ENCODE measurements around the gene GSTO1. TPM values are rescaled to one million over a fixed set of nuclear protein-coding genes. Genes with fewer than 3 reads are reported as not detected.

GSTO1 gene
- total and polyA plus RNA-seq, 2 donors from 2014 or later = 83.7 to 263 TPM

DNA sequence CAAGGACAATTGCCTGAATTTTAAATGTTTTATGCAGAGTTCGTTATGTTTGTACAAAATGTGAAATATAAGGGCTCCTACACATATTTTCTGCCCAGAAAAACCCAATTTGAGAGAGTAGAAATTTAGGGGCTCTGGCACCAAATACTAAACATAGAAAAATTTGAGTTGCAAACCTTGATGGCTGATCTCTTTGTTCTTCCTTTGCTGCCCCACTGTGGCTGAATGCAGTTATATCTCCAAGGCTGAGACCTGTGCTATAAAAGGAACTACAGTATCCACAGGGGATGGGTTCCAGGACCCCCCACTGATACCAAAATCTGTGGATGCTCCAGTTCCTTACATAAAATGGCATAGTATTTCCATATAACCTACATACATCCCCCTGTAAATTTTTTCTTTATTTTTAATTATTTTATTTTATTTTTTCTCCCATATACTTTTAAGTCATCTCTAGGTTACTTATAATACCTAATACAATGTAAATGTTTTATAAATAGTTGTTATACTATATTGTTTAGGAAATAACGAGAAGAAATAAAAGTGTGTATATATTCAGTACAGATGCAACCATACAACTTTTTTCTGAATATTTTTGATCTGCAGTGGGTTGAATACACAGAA, 45.0 kb upstream of the GSTO1 start:
- H3K27me3 ChIP-seq (ENCODE audit: control insufficient read depth, insufficient read depth, low read length) = no peaks in the 10 kb centered on the region
- intact Hi-C loops (cut with DNase I) = loop anchor here (10.0 kb wide), 1 partner anchor 325 kb away; no protein-coding TSS in a partner anchor
- FAIRE-seq (peak; percentile 8), DNase-seq (peak in 3 of 5 donors; percentile 52 to 70 (median 62))
- no peak overlapping the region for H3K27ac ChIP-seq (ENCODE audit: low read depth in 2 of 2, low read length in 2 of 2)
- no peak overlapping the region for H3K9ac ChIP-seq (ENCODE audit: low read length in 3 of 3)
- H3K4me3 ChIP-seq (ENCODE audit: low read length in 3 of 3) = no peak overlapping the region
- TF ChIP-seq, protein P1, sequence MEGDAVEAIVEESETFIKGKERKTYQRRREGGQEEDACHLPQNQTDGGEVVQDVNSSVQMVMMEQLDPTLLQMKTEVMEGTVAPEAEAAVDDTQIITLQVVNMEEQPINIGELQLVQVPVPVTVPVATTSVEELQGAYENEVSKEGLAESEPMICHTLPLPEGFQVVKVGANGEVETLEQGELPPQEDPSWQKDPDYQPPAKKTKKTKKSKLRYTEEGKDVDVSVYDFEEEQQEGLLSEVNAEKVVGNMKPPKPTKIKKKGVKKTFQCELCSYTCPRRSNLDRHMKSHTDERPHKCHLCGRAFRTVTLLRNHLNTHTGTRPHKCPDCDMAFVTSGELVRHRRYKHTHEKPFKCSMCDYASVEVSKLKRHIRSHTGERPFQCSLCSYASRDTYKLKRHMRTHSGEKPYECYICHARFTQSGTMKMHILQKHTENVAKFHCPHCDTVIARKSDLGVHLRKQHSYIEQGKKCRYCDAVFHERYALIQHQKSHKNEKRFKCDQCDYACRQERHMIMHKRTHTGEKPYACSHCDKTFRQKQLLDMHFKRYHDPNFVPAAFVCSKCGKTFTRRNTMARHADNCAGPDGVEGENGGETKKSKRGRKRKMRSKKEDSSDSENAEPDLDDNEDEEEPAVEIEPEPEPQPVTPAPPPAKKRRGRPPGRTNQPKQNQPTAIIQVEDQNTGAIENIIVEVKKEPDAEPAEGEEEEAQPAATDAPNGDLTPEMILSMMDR (IDR thresholded peaks at IDR 0.05; ENCODE audit: borderline replicate concordance, extremely low read depth, insufficient read depth) = peak; percentile 34
- peaks cover 0 to 7% (median 0%) of the 10 kb centered on the region in 3 donors for H3K36me3 ChIP-seq (ENCODE audit: control insufficient read depth in 2 of 3, insufficient read depth in 3 of 3, low read length in 3 of 3)
- H3K4me1 ChIP-seq (ENCODE audit: control insufficient read depth in 2 of 3, insufficient read depth in 2 of 3, low read depth in 1 of 3, low read length in 3 of 3) = no peaks in the 10 kb centered on the region
- no peaks in the 10 kb centered on the region for H3K9me3 ChIP-seq (ENCODE audit: control insufficient read depth in 2 of 3, insufficient read depth in 1 of 3, low read length in 3 of 3)

DNA sequence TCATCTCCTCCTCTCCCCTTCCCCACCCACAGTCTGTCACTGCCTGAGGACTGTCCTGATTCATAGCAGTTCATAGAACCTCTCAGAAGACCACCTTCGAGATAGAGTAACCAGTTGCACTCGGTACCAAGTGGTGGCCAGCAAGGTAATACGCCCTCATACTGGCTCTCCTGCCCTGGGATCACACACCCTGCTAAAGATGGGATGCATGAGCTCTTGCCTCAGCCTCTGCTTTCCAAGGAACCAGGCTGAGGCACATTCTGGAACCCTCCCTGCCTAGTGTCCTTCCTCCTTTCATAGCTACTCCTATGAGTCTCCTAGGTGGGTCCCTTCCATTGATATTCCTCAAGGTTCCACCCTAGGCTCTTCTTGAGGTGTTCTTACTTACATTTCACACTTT, 38.1 kb upstream of the GSTO1 start:
- Histone ChIP-seq H3K4me1 (ENCODE audit: control insufficient read depth in 2 of 3, insufficient read depth in 2 of 3, low read depth in 1 of 3, low read length in 3 of 3) (no peaks in the 10 kb centered on the region), H3K9ac (ENCODE audit: low read length in 3 of 3) (no peak overlapping the region), H3K4me3 (ENCODE audit: low read length in 3 of 3) (no peak overlapping the region), H3K27me3 (ENCODE audit: control insufficient read depth, insufficient read depth, low read length) (no peaks in the 10 kb centered on the region), H3K27ac (ENCODE audit: low read depth in 2 of 2, low read length in 2 of 2) (no peak overlapping the region), H3K9me3 (ENCODE audit: control insufficient read depth in 2 of 3, insufficient read depth in 1 of 3, low read length in 3 of 3) (no peaks in the 10 kb centered on the region), H3K36me3 (ENCODE audit: control insufficient read depth in 2 of 3, insufficient read depth in 3 of 3, low read length in 3 of 3) (peaks cover 0 to 3% (median 0%) of the 10 kb centered on the region in 3 donors)
- no peak for DNase-seq
- no peak for FAIRE-seq
- intact Hi-C loops (cut with DNase I) = no loop called here
- TF ChIP-seq, protein P1 (IDR thresholded peaks at IDR 0.05; ENCODE audit: borderline replicate concordance, extremely low read depth, insufficient read depth) = no peak

DNA sequence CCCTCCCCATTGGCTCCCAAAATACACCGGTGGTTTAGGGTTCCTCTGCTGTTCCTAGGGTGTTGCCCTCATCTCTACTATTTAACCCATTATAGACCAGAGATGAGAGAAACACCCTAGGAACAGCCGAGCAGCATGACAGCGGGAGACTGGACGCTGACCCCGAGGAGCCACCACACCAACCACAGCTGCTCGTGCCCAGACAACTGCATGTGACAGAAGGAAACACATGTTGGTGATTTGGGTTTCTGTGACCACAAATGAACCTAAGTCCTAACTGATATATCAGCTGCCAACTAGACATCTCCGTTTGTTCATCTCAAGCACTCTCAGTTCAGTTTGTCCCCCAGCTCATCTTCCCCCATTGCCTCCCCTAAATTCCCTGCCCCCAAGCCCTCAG, 35.9 kb upstream of the GSTO1 start:
- intact Hi-C loops (cut with DNase I) = no loop called here
- Histone ChIP-seq H3K36me3 (ENCODE audit: control insufficient read depth in 2 of 3, insufficient read depth in 3 of 3, low read length in 3 of 3) (no peaks in the 10 kb centered on the region), H3K4me3 (ENCODE audit: low read length in 3 of 3) (no peak overlapping the region), H3K27ac (ENCODE audit: low read depth in 2 of 2, low read length in 2 of 2) (no peak overlapping the region), H3K9me3 (ENCODE audit: control insufficient read depth in 2 of 3, insufficient read depth in 1 of 3, low read length in 3 of 3) (no peaks in the 10 kb centered on the region), H3K4me1 (ENCODE audit: control insufficient read depth in 2 of 3, insufficient read depth in 2 of 3, low read depth in 1 of 3, low read length in 3 of 3) (no peaks in the 10 kb centered on the region), H3K27me3 (ENCODE audit: control insufficient read depth, insufficient read depth, low read length) (no peaks in the 10 kb centered on the region), H3K9ac (ENCODE audit: low read length in 3 of 3) (no peak overlapping the region)
- TF ChIP-seq, protein P1 (IDR thresholded peaks at IDR 0.05; ENCODE audit: borderline replicate concordance, extremely low read depth, insufficient read depth) = no peak
- DNase-seq (no peak), FAIRE-seq (no peak)

DNA sequence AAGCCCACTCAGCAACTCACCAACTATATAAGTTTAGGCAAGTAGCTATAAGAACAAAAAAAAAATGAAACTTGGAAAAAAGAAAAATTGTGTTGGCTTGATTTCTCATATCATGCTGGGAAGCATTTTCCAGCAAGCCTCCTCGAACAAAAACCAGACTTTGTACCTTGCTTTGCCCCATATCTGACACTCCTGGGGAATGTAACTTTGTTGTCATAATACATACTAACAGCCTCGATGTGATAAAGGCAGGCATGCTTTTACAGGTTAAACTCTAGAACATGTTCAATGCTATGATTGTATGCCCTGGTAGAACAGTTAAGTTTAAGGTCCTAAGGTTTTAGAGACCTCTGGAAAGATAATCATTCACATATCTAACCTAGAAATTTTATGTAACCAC, 34.2 kb upstream of the GSTO1 start:
- FAIRE-seq (no peak), DNase-seq (no peak)
- H3K36me3 ChIP-seq (ENCODE audit: control insufficient read depth in 2 of 3, insufficient read depth in 3 of 3, low read length in 3 of 3) = no peaks in the 10 kb centered on the region
- no peaks in the 10 kb centered on the region for H3K9me3 ChIP-seq (ENCODE audit: control insufficient read depth in 2 of 3, insufficient read depth in 1 of 3, low read length in 3 of 3)
- no peak overlapping the region for H3K27ac ChIP-seq (ENCODE audit: low read depth in 2 of 2, low read length in 2 of 2)
- intact Hi-C loops (cut with DNase I) = no loop called here
- no peaks in the 10 kb centered on the region for H3K4me1 ChIP-seq (ENCODE audit: control insufficient read depth in 2 of 3, insufficient read depth in 2 of 3, low read depth in 1 of 3, low read length in 3 of 3)
- H3K4me3 ChIP-seq (ENCODE audit: low read length in 3 of 3) = no peak overlapping the region
- TF ChIP-seq, protein P1 (IDR thresholded peaks at IDR 0.05; ENCODE audit: borderline replicate concordance, extremely low read depth, insufficient read depth) = no peak
- no peaks in the 10 kb centered on the region for H3K27me3 ChIP-seq (ENCODE audit: control insufficient read depth, insufficient read depth, low read length)
- no peak overlapping the region for H3K9ac ChIP-seq (ENCODE audit: low read length in 3 of 3)
